Activated CD4-positive, alpha-beta memory T cell treated with anti-CD3 and anti-CD28 coated beads, Interleukin-2, amount 10 ng/mL, durations not matched to agents 7 days and 5 days (primary cell): ENCODE results near the gene SHF. TPM values are rescaled to one million over a fixed set of nuclear protein-coding genes. Genes with fewer than 3 reads are reported as not detected.

Experiments used
- CTCF ChIA-PET: fragments of 350-600 bp; sonication (Branson Sonifier 250); formaldehyde crosslinking; loops from one replicate; lab custom pipeline; 2021; ENCODE audit warnings: antibody characterized with exemption, inconsistent platforms; lab: Charles Lee
- POLR2A ChIA-PET: fragments of 350-600 bp; sonication (Branson Sonifier 250); formaldehyde crosslinking; loops from one replicate; lab custom pipeline; 2021; ENCODE audit warnings: antibody characterized with exemption; lab: Charles Lee
- DNase-seq: peaks from one replicate; pipeline ENCODE4 v3.0.0-alpha.2; 2020
- H3K27ac Mint-ChIP-seq: one replicate; pipeline ENCODE4 v1.8.0; 2021; ENCODE audit warnings: mild to moderate bottlenecking, mixed read lengths
- H3K27me3 Mint-ChIP-seq: one replicate; pipeline ENCODE4 v1.8.0; 2021; ENCODE audit warnings: mixed read lengths
- H3K36me3 Mint-ChIP-seq: one replicate; pipeline ENCODE4 v1.8.0; 2021; ENCODE audit warnings: low read depth, mixed read lengths
- H3K4me1 Mint-ChIP-seq: one replicate; pipeline ENCODE4 v1.8.0; 2021; ENCODE audit warnings: mixed read lengths
- H3K4me3 Mint-ChIP-seq: one replicate; pipeline ENCODE4 v1.8.0; 2021; ENCODE audit warnings: mild to moderate bottlenecking, mixed read lengths
- H3K9me3 Mint-ChIP-seq: one replicate; pipeline ENCODE4 v1.8.0; 2021; ENCODE audit warnings: mixed read lengths
- total RNA-seq, 2 experiments: library from RNA; stranded (reverse); gene quantifications; one replicate each; pipeline ENCODE4 v1.2.3, GENCODE V29; 2021

The SHF gene
- total RNA-seq, 2 experiments from 2014 or later: 1.7 to 2.0 TPM

GRCh38 chr15:45212493-45212892 lies 24.7 kb upstream of the SHF start:
- Mint-ChIP-seq H3K27me3 (peaks cover 10% of the 10 kb centered on the region), H3K9me3 (no peaks in the 10 kb centered on the region), H3K36me3 (no peaks in the 10 kb centered on the region), H3K4me3 (no peak overlapping the region), H3K4me1 (no peaks in the 10 kb centered on the region), H3K27ac (no peak overlapping the region)
- POLR2A ChIA-PET: no interaction called here
- CTCF ChIA-PET: interaction anchor here (1.0 to 2.3 kb wide), 3 partner anchors 9 to 49 kb away, joined by 3 to 11 read pairs (median 6); no protein-coding TSS in a partner anchor
- DNase-seq: no peak

GRCh38 chr15:45205192-45205591 lies 17.4 kb upstream of the SHF start:
- Mint-ChIP-seq H3K27ac (no peak overlapping the region), H3K9me3 (no peaks in the 10 kb centered on the region), H3K4me1 (peaks cover 4% of the 10 kb centered on the region), H3K36me3 (no peaks in the 10 kb centered on the region), H3K4me3 (no peak overlapping the region), H3K27me3 (peaks cover 16% of the 10 kb centered on the region)
- peak; percentile 73 for DNase-seq
- ChIA-PET CTCF (interaction anchor here (0.7 to 9.7 kb wide), 16 partner anchors 10 to 226 kb away, joined by 3 to 163 read pairs (median 4); a partner anchor contains a TSS), POLR2A (interaction anchor here (0.6 to 2.0 kb wide), 3 partner anchors 29 to 197 kb away, joined by 3 to 7 read pairs (median 6); a partner anchor contains a TSS)

DNA sequence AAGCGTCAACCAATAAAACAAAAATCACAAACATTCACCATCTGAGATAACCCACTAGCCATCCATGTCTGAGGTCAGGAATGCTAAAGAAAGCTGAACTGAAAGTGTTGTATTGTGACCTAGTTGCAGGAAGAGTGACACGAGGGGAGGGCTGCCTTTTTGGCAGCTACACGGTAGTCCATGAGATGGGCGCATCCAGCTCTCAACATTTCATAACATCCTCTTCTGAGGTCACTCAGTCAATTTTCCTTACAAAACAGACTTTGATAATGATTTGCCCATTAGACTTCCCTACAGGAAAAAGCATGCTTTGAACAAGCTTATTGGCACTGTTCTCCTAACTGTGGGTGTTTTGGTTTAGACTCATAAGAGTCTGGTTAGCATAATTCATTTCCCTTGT lies 15.4 kb upstream of the SHF start:
- Mint-ChIP-seq H3K4me3 (no peak overlapping the region), H3K36me3 (peaks cover 4% of the 10 kb centered on the region), H3K27ac (no peak overlapping the region), H3K27me3 (peaks cover 16% of the 10 kb centered on the region), H3K9me3 (no peaks in the 10 kb centered on the region), H3K4me1 (peaks cover 17% of the 10 kb centered on the region)
- ChIA-PET CTCF (interaction anchor here (1.3 to 9.7 kb wide), 6 partner anchors 10 to 197 kb away, joined by 3 to 163 read pairs (median 6); a partner anchor contains a TSS), POLR2A (interaction anchor here (2.0 to 4.9 kb wide), 2 partner anchors 39 to 199 kb away, joined by 7 to 51 read pairs; a partner anchor contains a TSS)
- DNase-seq: no peak

DNA sequence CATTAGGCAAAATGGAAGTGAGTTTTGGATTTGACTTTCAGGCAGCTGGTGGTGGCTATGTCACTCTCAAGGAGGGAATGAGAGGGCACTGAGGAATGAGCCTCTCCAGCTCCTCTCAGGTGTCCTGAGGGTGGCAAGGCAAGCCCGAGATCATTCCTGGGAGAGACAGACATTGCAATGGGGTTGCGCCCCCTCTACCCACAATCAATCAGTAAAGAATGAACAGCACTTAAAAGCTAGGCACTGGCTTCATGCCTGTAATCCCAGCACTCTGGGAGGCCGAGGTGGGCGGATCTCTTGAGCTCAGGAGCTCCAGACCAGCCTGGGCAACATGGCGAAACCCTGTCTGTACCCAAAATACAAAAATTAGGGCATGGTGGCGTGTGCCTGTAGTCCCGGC lies 14.1 kb upstream of the SHF start:
- ChIA-PET POLR2A (interaction anchor here (1.0 to 4.9 kb wide), 6 partner anchors 35 to 385 kb away, joined by 3 to 51 read pairs (median 12); partner anchors contain the start of gene BLOC1S6), CTCF (interaction anchor here (0.6 to 9.7 kb wide), 4 partner anchors 27 to 199 kb away, joined by 3 to 163 read pairs (median 34); a partner anchor contains a TSS)
- peaks cover 12% of the 10 kb centered on the region for H3K27me3 Mint-ChIP-seq
- H3K9me3 Mint-ChIP-seq: no peaks in the 10 kb centered on the region
- H3K27ac Mint-ChIP-seq: no peak overlapping the region
- peaks cover 4% of the 10 kb centered on the region for H3K36me3 Mint-ChIP-seq
- H3K4me1 Mint-ChIP-seq: peaks cover 23% of the 10 kb centered on the region
- no peak for DNase-seq
- H3K4me3 Mint-ChIP-seq: no peak overlapping the region

DNA sequence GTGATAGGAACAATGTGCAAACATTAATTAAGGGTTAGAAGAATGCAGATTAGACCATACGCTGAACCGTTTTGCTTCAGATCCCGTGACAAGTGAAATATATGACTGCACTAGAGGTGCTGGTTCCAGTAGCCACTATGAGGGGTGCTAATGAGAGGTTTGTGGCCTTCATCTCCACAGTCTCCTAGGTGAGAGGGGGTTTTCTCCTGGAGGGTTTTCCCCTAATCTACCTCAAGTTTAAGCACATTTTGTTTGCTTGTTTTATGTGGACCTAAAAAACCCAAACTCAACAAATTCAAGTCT lies 13.7 kb upstream of the SHF start:
- Mint-ChIP-seq H3K27me3 (peaks cover 9% of the 10 kb centered on the region), H3K4me3 (no peak overlapping the region), H3K27ac (no peak overlapping the region), H3K4me1 (peaks cover 23% of the 10 kb centered on the region), H3K9me3 (no peaks in the 10 kb centered on the region), H3K36me3 (peaks cover 4% of the 10 kb centered on the region)
- no peak for DNase-seq
- ChIA-PET POLR2A (interaction anchor here (0.7 to 4.9 kb wide), 12 partner anchors 15 to 386 kb away, joined by 3 to 51 read pairs (median 4); partner anchors contain the start of gene BLOC1S6), CTCF (interaction anchor here (0.6 to 9.7 kb wide), 5 partner anchors 27 to 229 kb away, joined by 3 to 163 read pairs (median 8); a partner anchor contains a TSS)

DNA sequence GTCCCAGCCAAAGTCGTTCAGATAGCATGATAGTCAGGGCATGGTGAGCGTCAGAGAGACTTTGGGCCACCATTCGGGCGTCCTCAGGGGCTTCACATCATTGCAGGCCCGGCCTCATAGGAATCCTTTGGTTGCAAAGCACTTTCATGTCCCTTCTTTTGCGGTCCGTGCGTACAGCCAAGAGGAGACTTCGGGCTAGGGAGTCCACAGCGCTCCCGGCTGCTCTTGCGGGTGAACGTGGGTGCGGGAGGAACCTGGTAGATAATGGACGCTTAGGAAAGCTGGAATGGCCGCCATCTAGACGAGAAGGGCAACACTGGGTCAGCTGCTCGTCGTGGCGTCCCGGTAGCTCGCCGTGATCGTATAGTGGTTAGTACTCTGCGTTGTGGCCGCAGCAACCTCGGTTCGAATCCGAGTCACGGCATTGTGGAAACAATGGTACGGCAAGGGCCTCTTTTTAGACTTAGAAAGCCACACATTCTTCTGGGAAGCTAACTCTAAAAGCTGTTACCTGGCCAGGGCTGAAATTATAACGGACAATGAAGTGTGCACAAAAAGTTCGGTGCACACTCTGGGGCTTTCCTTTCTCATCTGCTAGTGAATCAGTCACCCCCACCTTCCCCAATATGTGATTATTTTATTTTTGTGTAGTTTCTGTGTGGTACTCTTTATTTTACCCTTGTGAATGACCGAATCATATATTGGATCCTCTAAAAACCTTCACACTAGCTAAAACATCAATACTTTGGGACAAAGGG lies 13.2 kb upstream of the SHF start:
- Mint-ChIP-seq H3K4me1 (peaks cover 23% of the 10 kb centered on the region), H3K9me3 (no peaks in the 10 kb centered on the region), H3K4me3 (no peak overlapping the region), H3K27ac (no peak overlapping the region), H3K27me3 (peaks cover 7% of the 10 kb centered on the region), H3K36me3 (peaks cover 4% of the 10 kb centered on the region)
- ChIA-PET POLR2A (interaction anchor here (0.6 to 4.9 kb wide), 17 partner anchors 15 to 434 kb away, joined by 3 to 51 read pairs (median 3); partner anchors contain the start of genes BLOC1S6 and SQOR), CTCF (interaction anchor here (0.8 to 9.7 kb wide), 5 partner anchors 21 to 230 kb away, joined by 3 to 163 read pairs (median 8); a partner anchor contains a TSS)
- peak; percentile 80 for DNase-seq

DNA sequence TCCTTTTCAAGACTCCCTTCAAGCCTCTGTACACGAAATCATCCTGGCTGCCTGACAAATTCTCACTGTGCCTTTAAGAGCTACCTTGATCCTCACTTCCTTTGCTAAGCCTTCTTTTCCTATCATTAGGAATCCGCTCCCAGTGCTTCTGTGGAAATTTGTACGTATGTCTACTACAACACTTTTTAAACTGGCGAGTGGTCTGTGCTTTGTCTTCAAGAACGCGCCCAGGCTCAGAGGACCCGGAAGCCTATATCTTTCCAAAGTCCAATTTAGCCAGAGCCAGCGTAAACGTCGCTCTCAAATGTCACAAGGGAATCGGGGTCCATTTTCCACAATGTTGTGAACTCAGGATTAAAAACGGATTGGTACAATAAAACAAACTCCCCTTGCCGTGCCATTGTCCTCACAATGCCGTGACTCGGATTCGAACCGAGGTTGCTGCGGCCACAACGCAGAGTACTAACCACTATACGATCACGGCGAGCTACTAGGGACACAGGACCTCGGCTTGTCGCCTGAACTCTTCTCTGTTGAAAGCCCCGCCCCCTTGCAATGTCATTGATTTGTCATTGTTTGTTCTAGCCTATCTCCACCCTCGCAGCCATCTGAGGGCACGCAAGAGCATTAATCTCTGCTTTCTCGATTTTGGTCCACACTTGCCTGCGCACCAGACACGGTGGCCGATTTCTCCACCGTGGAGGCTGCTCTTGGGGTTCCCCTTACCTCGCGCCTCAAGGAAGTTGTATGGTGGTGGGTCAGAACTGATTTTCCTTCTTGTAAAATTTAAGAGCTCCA lies 12.4 kb upstream of the SHF start:
- peaks cover 23% of the 10 kb centered on the region for H3K4me1 Mint-ChIP-seq
- H3K9me3 Mint-ChIP-seq: no peaks in the 10 kb centered on the region
- no peak overlapping the region for H3K4me3 Mint-ChIP-seq
- DNase-seq: peak; percentile 97
- ChIA-PET CTCF (interaction anchor here (0.6 to 9.7 kb wide), 6 partner anchors 14 to 654 kb away, joined by 3 to 163 read pairs (median 8); a partner anchor contains a TSS), POLR2A (interaction anchor here (0.6 to 4.9 kb wide), 13 partner anchors 17 to 773 kb away, joined by 3 to 51 read pairs (median 4); partner anchors contain the start of genes BLOC1S6, CTDSPL2 and SQOR)
- H3K27ac Mint-ChIP-seq: no peak overlapping the region
- H3K36me3 Mint-ChIP-seq: peaks cover 4% of the 10 kb centered on the region
- H3K27me3 Mint-ChIP-seq: peaks cover 7% of the 10 kb centered on the region

DNA sequence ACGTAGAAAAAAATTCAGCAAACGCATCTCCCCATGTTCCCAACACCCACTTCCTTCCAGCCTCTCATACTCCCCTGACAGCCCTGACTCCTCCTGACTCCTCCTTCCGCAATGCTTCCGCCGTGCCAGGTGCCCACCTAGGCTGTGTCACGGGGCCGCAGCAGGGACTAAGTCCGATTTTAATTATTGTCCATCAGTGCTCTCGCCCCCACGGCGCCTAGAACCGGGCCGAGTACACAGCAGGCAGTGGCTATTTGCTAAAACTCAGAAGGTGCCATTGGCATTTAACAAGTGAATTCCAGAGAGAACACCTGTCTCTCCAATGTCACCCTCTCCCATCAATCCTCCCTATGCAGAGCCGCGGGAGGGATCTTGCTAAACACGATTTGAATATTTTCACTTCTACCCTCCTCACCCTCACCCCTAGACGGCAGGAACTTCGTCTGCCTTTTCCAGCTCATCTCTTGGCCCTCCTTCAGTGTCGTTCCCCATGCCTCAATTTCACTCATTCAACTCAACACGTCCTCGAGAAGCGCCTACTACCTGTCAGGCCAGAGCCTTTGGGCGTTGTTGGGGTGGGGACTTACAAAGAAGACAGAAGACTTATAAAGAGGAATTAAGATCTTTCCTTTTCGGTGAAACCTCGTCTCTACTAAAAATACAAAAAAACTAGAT lies 11.5 kb upstream of the SHF start:
- H3K27ac Mint-ChIP-seq: no peak overlapping the region
- POLR2A ChIA-PET: interaction anchor here (1.2 to 4.9 kb wide), 8 partner anchors 18 to 772 kb away, joined by 3 to 51 read pairs (median 8); partner anchors contain the start of genes BLOC1S6, CTDSPL2 and SQOR
- CTCF ChIA-PET: interaction anchor here (0.8 to 9.7 kb wide), 5 partner anchors 19 to 653 kb away, joined by 3 to 163 read pairs (median 8); a partner anchor contains a TSS
- no peak overlapping the region for H3K4me3 Mint-ChIP-seq
- H3K36me3 Mint-ChIP-seq: peaks cover 4% of the 10 kb centered on the region
- no peaks in the 10 kb centered on the region for H3K9me3 Mint-ChIP-seq
- peaks cover 7% of the 10 kb centered on the region for H3K27me3 Mint-ChIP-seq
- DNase-seq: peak; percentile 56
- H3K4me1 Mint-ChIP-seq: peaks cover 19% of the 10 kb centered on the region

DNA sequence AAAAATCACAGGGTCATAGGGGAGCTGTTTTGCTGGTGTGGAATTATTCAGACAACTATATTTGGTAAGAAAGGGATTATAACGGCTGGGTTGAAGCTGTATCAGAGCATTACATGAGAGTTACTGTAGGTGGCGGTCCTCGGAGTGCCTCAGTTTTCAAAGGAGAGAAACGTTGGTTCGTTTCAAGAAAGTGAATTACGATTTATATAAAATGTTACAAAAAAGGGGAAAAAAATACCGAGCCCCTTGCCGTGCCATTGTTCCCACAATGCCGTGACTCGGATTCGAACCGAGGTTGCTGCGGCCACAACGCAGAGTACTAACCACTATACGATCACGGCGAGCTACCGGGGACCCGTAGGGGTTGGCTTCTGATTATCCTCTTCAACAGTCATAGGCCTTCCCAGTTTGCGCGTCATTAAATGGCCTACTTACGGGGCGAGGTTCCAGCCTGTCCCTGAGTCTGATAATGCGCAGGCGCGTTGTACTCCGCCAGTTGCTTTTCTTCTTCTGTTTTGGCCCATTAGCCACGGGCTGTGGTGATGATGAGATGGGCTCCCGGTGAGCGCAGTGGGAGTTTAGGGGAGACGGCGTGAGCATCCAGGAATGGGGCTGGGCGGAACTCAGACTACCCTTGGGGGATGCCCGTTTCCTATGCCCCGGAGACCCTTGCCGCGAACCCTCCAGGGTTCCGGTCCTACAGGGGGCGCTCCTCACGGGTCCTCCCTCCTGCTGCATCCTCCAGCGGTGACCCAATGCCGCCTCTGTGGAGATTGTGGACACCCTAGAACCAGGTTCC lies 10.8 kb upstream of the SHF start:
- ChIA-PET CTCF (interaction anchor here (0.7 to 9.7 kb wide), 17 partner anchors 8 to 507 kb away, joined by 3 to 163 read pairs (median 3); partner anchors contain the start of gene SHF), POLR2A (interaction anchor here (0.7 to 4.9 kb wide), 14 partner anchors 11 to 477 kb away, joined by 3 to 51 read pairs (median 5); partner anchors contain the start of genes BLOC1S6 and SHF)
- peaks cover 2% of the 10 kb centered on the region for H3K27me3 Mint-ChIP-seq
- H3K36me3 Mint-ChIP-seq: peaks cover 4% of the 10 kb centered on the region
- peaks cover 19% of the 10 kb centered on the region for H3K4me1 Mint-ChIP-seq
- DNase-seq: peak; percentile 96
- H3K27ac Mint-ChIP-seq: no peak overlapping the region
- no peak overlapping the region for H3K4me3 Mint-ChIP-seq
- no peaks in the 10 kb centered on the region for H3K9me3 Mint-ChIP-seq

- Mint-ChIP-seq H3K27me3 (peaks cover 4% of the 10 kb centered on the region), H3K36me3 (peaks cover 4% of the 10 kb centered on the region), H3K4me1 (peaks cover 19% of the 10 kb centered on the region), H3K9me3 (no peaks in the 10 kb centered on the region), H3K27ac (peak overlapping the region; percentile 40), H3K4me3 (peak overlapping the region; percentile 71)
- no peak for DNase-seq
- ChIA-PET CTCF (interaction anchor here (0.9 to 9.7 kb wide), 9 partner anchors 10 to 508 kb away, joined by 3 to 163 read pairs (median 4); partner anchors contain the start of gene SHF), POLR2A (interaction anchor here (0.9 to 4.0 kb wide), 6 partner anchors 10 to 33 kb away, joined by 4 to 47 read pairs (median 8); partner anchors contain the start of gene SHF)
These were observed 9.7 kb upstream of the SHF start for GRCh38 chr15:45197512-45197911.

GRCh38 chr15:45187578-45187893 lies 230 bp downstream of the SHF start:
- H3K4me3 Mint-ChIP-seq: no peak overlapping the region
- H3K27ac Mint-ChIP-seq: no peak overlapping the region

More at GRCh38 chr15:45187578-45187893, 230 bp downstream of the SHF start:
- H3K9me3 Mint-ChIP-seq: no peaks in the 10 kb centered on the region
- CTCF ChIA-PET: interaction anchor here (1.2 to 2.2 kb wide), 2 partner anchors 11 to 24 kb away, joined by 6 read pairs; no protein-coding TSS in a partner anchor
- DNase-seq: no peak
- H3K4me1 Mint-ChIP-seq: peaks cover 12% of the 10 kb centered on the region
- peaks cover 33% of the 10 kb centered on the region for H3K27me3 Mint-ChIP-seq
- no peaks in the 10 kb centered on the region for H3K36me3 Mint-ChIP-seq
- POLR2A ChIA-PET: interaction anchor here (1.2 kb wide), 1 partner anchor 11 kb away, joined by 4 read pairs; no protein-coding TSS in a partner anchor
